H1 (cell line): ENCODE results near the gene LSM10. TPM values are rescaled to one million over a fixed set of nuclear protein-coding genes. Genes with fewer than 3 reads are reported as not detected.

Source experiments
- CTCF ChIA-PET: fragments of 300-600 bp; sonication (Branson Sonifier 250); formaldehyde crosslinking; loops from one replicate; lab custom pipeline; 2021; ENCODE audit not compliant: partially characterized antibody; lab: Charles Lee
- POLR2A ChIA-PET: fragments of 300-600 bp; sonication (Branson Sonifier 250); formaldehyde crosslinking; loops from one replicate; lab custom pipeline; 2021; ENCODE audit warnings: inconsistent platforms; ENCODE audit not compliant: partially characterized antibody; lab: Charles Lee
- DNase-seq, 2 experiments: peaks; one replicate each; pipeline versions ENCODE4 v3.0.0 to v3.0.0-alpha.2; 2010 to 2022; ENCODE audit warnings: low spot score in 2 of 2, low read depth in 1 of 2, mixed read lengths in 1 of 2
- FAIRE-seq: peaks from 2 replicates; lab custom pipeline; 2011; peaks lifted over from hg19 to GRCh38; lab: Jason Lieb, UNC
- H2AFZ ChIP-seq: 2 replicates; pipeline ENCODE4 v1.8.1; 2012; ENCODE audit warnings: low read length, inconsistent platforms
- H2AK5ac ChIP-seq: 2 replicates; pipeline ENCODE4 v1.6.1; 2013; ENCODE audit warnings: low read depth, low read length
- H2BK120ac ChIP-seq: replicated peaks from 2 replicates; pipeline ENCODE3; 2013; ENCODE audit warnings: low read depth, low read length, inconsistent platforms
- H2BK12ac ChIP-seq: 2 replicates; pipeline ENCODE4 v1.6.1; 2013; ENCODE audit warnings: low read depth, low read length
- H2BK15ac ChIP-seq: 2 replicates; pipeline ENCODE4 v1.6.1; 2013; ENCODE audit warnings: low read length
- H2BK20ac ChIP-seq: 2 replicates; pipeline ENCODE4 v1.6.1; 2013; ENCODE audit warnings: low read length
- H2BK5ac ChIP-seq: 2 replicates; pipeline ENCODE4 v1.6.1; 2013; ENCODE audit warnings: low read depth, low read length
- H3K14ac ChIP-seq: 2 replicates; pipeline ENCODE4 v1.6.1; 2013; ENCODE audit warnings: inconsistent platforms; ENCODE audit not compliant: insufficient read length
- H3K18ac ChIP-seq: 2 replicates; pipeline ENCODE4 v1.6.1; 2013; ENCODE audit warnings: low read length; ENCODE audit errors: extremely low read depth
- H3K23ac ChIP-seq: 2 replicates; pipeline ENCODE4 v1.6.1; 2013; ENCODE audit warnings: inconsistent platforms; ENCODE audit not compliant: insufficient read length
- H3K23me2 ChIP-seq: 2 replicates; pipeline ENCODE4 v1.6.1; 2013; ENCODE audit warnings: low read depth, low read length
- H3K27ac ChIP-seq: 2 replicates; pipeline ENCODE4 v1.6.1; 2011; ENCODE audit warnings: low read depth, low read length, inconsistent platforms
- H3K27me3 ChIP-seq, 4 experiments: replicated peaks in 1 of 4; 1 replicate in 1 of 4; 2 replicates in 3 of 4; pipeline versions ENCODE4 v1.6.1 to v1.8.1; 2011 to 2013; ENCODE audit warnings: low read length in 3 of 4, mild to moderate bottlenecking in 3 of 4, inconsistent platforms in 2 of 4, mixed read lengths in 2 of 4, moderate library complexity in 1 of 4; ENCODE audit not compliant: control insufficient read depth in 3 of 4, insufficient read depth in 3 of 4; ENCODE audit errors: extremely low read depth in 1 of 4
- H3K36me3 ChIP-seq, 4 experiments: 2 replicates each; pipeline versions ENCODE4 v1.6.1 to v1.8.1; 2011 to 2013; ENCODE audit warnings: mild to moderate bottlenecking in 4 of 4, low read length in 3 of 4, moderate library complexity in 2 of 4, control low read depth in 1 of 4, inconsistent platforms in 1 of 4; ENCODE audit not compliant: insufficient read depth in 4 of 4, control insufficient read depth in 2 of 4
- H3K4ac ChIP-seq: replicated peaks from 2 replicates; pipeline ENCODE3; 2013; ENCODE audit warnings: low read length, low read depth, mixed read lengths, inconsistent platforms; ENCODE audit not compliant: insufficient read length
- H3K4me1 ChIP-seq, 4 experiments: replicated peaks in 1 of 4; 1 replicate in 1 of 4; 2 replicates in 3 of 4; pipeline versions ENCODE4 v1.6.1 to v1.8.1; 2011 to 2013; ENCODE audit warnings: low read length in 3 of 4, inconsistent platforms in 2 of 4, mixed read lengths in 1 of 4; ENCODE audit not compliant: insufficient read depth in 4 of 4, control insufficient read depth in 3 of 4
- H3K4me2 ChIP-seq, 2 experiments: 2 replicates each; pipeline versions ENCODE4 v1.6.1 to v1.8.1; 2011 to 2013; ENCODE audit warnings: low read depth in 2 of 2, low read length in 2 of 2, control low read depth in 1 of 2, inconsistent platforms in 1 of 2, mild to moderate bottlenecking in 1 of 2; ENCODE audit not compliant: insufficient read depth in 1 of 2
- H3K4me3 ChIP-seq, 4 experiments: fragments of 200-600, 300-600 bp in 1 of 4; sonication (generic), shearing (Covaris generic), sonication (Bioruptor Twin) in 1 of 4; 2 replicates each; pipeline versions ENCODE4 v1.5.1 to v1.8.1; 2011 to 2016; ENCODE audit warnings: low read length in 4 of 4, low read depth in 3 of 4, control low read depth in 2 of 4, inconsistent platforms in 2 of 4, mild to moderate bottlenecking in 2 of 4, mixed read lengths in 1 of 4, moderate library complexity in 1 of 4; ENCODE audit not compliant: insufficient read depth in 2 of 4; ENCODE audit errors: extremely low read depth in 1 of 4
- H3K56ac ChIP-seq: replicated peaks from 2 replicates; pipeline ENCODE3; 2013; ENCODE audit warnings: low read depth, mild to moderate bottlenecking, mixed read lengths, low read length, inconsistent platforms; ENCODE audit not compliant: insufficient read length
- H3K79me1 ChIP-seq: 2 replicates; pipeline ENCODE4 v1.6.1; 2013; ENCODE audit warnings: low read depth, low read length, control low read depth
- H3K79me2 ChIP-seq, 2 experiments: 2 replicates each; pipeline versions ENCODE4 v1.6.1 to v1.8.1; 2012 to 2013; ENCODE audit warnings: low read length in 2 of 2, mild to moderate bottlenecking in 2 of 2, inconsistent platforms in 1 of 2; ENCODE audit not compliant: insufficient read depth in 2 of 2, control insufficient read depth in 1 of 2
- H3K9ac ChIP-seq, 4 experiments: replicated peaks in 1 of 4; 1 replicate in 1 of 4; 2 replicates in 3 of 4; pipeline versions ENCODE4 v1.6.1 to v1.8.1; 2011 to 2013; ENCODE audit warnings: low read depth in 3 of 4, low read length in 3 of 4, control low read depth in 2 of 4, mild to moderate bottlenecking in 2 of 4, moderate library complexity in 2 of 4, inconsistent platforms in 1 of 4; ENCODE audit errors: extremely low read depth in 1 of 4
- H3K9me3 ChIP-seq, 2 experiments: 2 replicates each; pipeline versions ENCODE4 v1.6.1 to v1.8.1; 2012 to 2013; ENCODE audit warnings: mild to moderate bottlenecking in 2 of 2, moderate library complexity in 2 of 2, control low read depth in 1 of 2, inconsistent platforms in 1 of 2, low read depth in 1 of 2, low read length in 1 of 2, mixed read lengths in 1 of 2; ENCODE audit not compliant: insufficient read depth in 2 of 2
- H4K20me1 ChIP-seq, 2 experiments: replicated peaks in 1 of 2; 2 replicates each; pipeline versions ENCODE3 to v1.8.1; 2011 to 2013; ENCODE audit warnings: inconsistent platforms in 2 of 2, low read length in 2 of 2, mild to moderate bottlenecking in 1 of 2; ENCODE audit not compliant: insufficient read depth in 2 of 2, control insufficient read depth in 1 of 2
- H4K5ac ChIP-seq: 2 replicates; pipeline ENCODE4 v1.6.1; 2013; ENCODE audit warnings: low read length, low read depth, mixed read lengths, inconsistent platforms; ENCODE audit not compliant: insufficient read length
- H4K8ac ChIP-seq: 2 replicates; pipeline ENCODE4 v1.8.0; 2013; ENCODE audit warnings: mild to moderate bottlenecking, moderate library complexity, low read length, inconsistent platforms; ENCODE audit not compliant: insufficient read depth; ENCODE audit errors: extremely low read depth
- H4K91ac ChIP-seq: replicated peaks from 2 replicates; pipeline ENCODE3; 2013; ENCODE audit warnings: low read length, mixed read lengths, inconsistent platforms; ENCODE audit not compliant: insufficient read length
- BACH1 ChIP-seq: IDR thresholded peaks from 2 replicates; pipeline ENCODE4 v1.6.1; 2012; ENCODE audit warnings: low read length, improper control_type of control experiment
- CREB1 ChIP-seq: IDR thresholded peaks from 2 replicates; pipeline ENCODE4 v1.6.1; 2012; ENCODE audit warnings: inconsistent platforms
- CTBP2 ChIP-seq: IDR thresholded peaks from 2 replicates; pipeline ENCODE4 v1.7.0; 2011; ENCODE audit warnings: borderline replicate concordance, mild to moderate bottlenecking, moderate library complexity, mixed read lengths, low read length; ENCODE audit not compliant: insufficient read depth, insufficient read length
- EZH2 ChIP-seq: fragments of 200-600 bp; sonication (generic); IDR thresholded peaks from 2 replicates; pipeline ENCODE4 v1.7.1; 2012; ENCODE audit warnings: low read depth, mild to moderate bottlenecking, moderate library complexity, low read length, inconsistent platforms; ENCODE audit not compliant: severe bottlenecking
- HDAC2 ChIP-seq, 2 experiments: fragments of 300-600 bp in 1 of 2; sonication (generic) in 1 of 2; IDR thresholded peaks; 2 replicates each; pipeline ENCODE4 v1.6.1; 2011 to 2012; ENCODE audit warnings: low read depth in 2 of 2, low read length in 2 of 2, mild to moderate bottlenecking in 2 of 2, moderate library complexity in 2 of 2, borderline replicate concordance in 1 of 2, inconsistent platforms in 1 of 2
- JUN ChIP-seq: IDR thresholded peaks from 2 replicates; pipeline ENCODE4 v1.6.1; 2011; ENCODE audit warnings: low read depth, mild to moderate bottlenecking, improper control_type of control experiment, low read length
- KDM5A ChIP-seq: fragments of 200-600 bp; IDR thresholded peaks from 2 replicates; pipeline ENCODE4 v1.7.1; 2012; ENCODE audit warnings: mild to moderate bottlenecking, low read length, inconsistent platforms, mixed read lengths
- MAFK ChIP-seq: IDR thresholded peaks from 2 replicates; pipeline ENCODE4 v1.6.1; 2012; ENCODE audit warnings: low read depth, mild to moderate bottlenecking, improper control_type of control experiment, low read length
- NANOG ChIP-seq: IDR thresholded peaks from 2 replicates; pipeline ENCODE4 v1.6.1; 2011; ENCODE audit warnings: low read length, low read depth, mild to moderate bottlenecking, inconsistent platforms; ENCODE audit not compliant: insufficient read depth, poor library complexity, severe bottlenecking
- NRF1 ChIP-seq: IDR thresholded peaks from 2 replicates; pipeline ENCODE4 v1.6.1; 2011; ENCODE audit warnings: mild to moderate bottlenecking, low read depth, low read length, improper control_type of control experiment
- SIN3A ChIP-seq, 2 experiments: IDR thresholded peaks in 1 of 2; conservative IDR thresholded peaks in 1 of 2; 2 replicates each; pipeline ENCODE4 v1.6.1; 2011 to 2012; ENCODE audit warnings: low read length in 2 of 2, improper control_type of control experiment in 1 of 2, low read depth in 1 of 2, mild to moderate bottlenecking in 1 of 2
- SIRT6 ChIP-seq: IDR thresholded peaks from one replicate; pipeline ENCODE4 v1.7.1; 2012; ENCODE audit warnings: low read length, inconsistent platforms
- TBP ChIP-seq: IDR thresholded peaks from 2 replicates; pipeline ENCODE4 v1.6.1; 2011; ENCODE audit warnings: low read depth, low read length, improper control_type of control experiment
- TEAD4 ChIP-seq: IDR thresholded peaks from 2 replicates; pipeline ENCODE4 v1.6.1; 2012; ENCODE audit warnings: low read depth, low read length, inconsistent platforms, mixed read lengths
- WGBS, 2 experiments: shearing (Covaris generic) in 1 of 2; methylation state at CpG; one replicate each; pipeline versions ENCODE4 v1.1.6 to v1.1.7; 2013 to 2015; ENCODE audit warnings: low lambda C conversion rate in 2 of 2, mixed read lengths in 2 of 2, inconsistent platforms in 1 of 2, low coverage in 1 of 2, missing lambda C conversion rate in 1 of 2; ENCODE audit not compliant: insufficient replicate concordance in 2 of 2, insufficient coverage in 1 of 2, insufficient read length in 1 of 2; ENCODE audit errors: extremely low coverage in 1 of 2, missing lambda C conversion rate in 1 of 2; 5-methylcytosine and 5-hydroxymethylcytosine counted together
- polyA plus RNA-seq, 7 experiments: library from polyadenylated mRNA; depleted of rRNA in 3 of 7; stranded (reverse) in 5 of 7; unstranded in 2 of 7; fragments of >200 nt in 5 of 7; fragments of 200-250 nt in 2 of 7; gene quantifications; 1 replicate in 5 of 7; 2 replicates in 1 of 7; 4 replicates in 1 of 7; pipeline versions ENCODE4 v1.2.1 to v1.2.3, GENCODE V29; 2011 to 2013; ENCODE audit warnings: missing spikeins in 2 of 7, mixed read lengths in 2 of 7
- total RNA-seq: library from RNA; stranded (reverse); fragmentation: NEBNext Ultra II Directional; extraction: Animal tissue kit (Norgen Biotek cat#: 25700); gene quantifications from 2 replicates; pipeline ENCODE4 v1.2.1, GENCODE V29; 2021

Gene LSM10
- total and polyA plus RNA-seq, 2 of the 8 experiments (the other 6 are each of a cell fraction or from before 2014, with no cell fraction given), result 59.5 to 140 TPM

- H3K79me2 ChIP-seq, result no peaks in the 10 kb centered on the region
- no peak overlapping the region for H2BK5ac ChIP-seq
- H3K9me3 ChIP-seq, result no peaks in the 10 kb centered on the region
- H2AFZ ChIP-seq, result no peak overlapping the region
- H3K23ac ChIP-seq, result no peak overlapping the region
- POLR2A ChIA-PET, result interaction anchor here (1.9 kb wide), 1 partner anchor 109 kb away, joined by 4 read pairs; no protein-coding TSS in a partner anchor
- H2BK20ac ChIP-seq, result no peak overlapping the region
- H3K4me3 ChIP-seq, result no peak overlapping the region
- H3K23me2 ChIP-seq, result no peaks in the 10 kb centered on the region; the same call in 1 of the 2 replicates
- no peaks in the 10 kb centered on the region; a peak in 1 of 8 replicates for H3K36me3 ChIP-seq
- H4K8ac ChIP-seq, result no peak overlapping the region
- FAIRE-seq, result no peak
- 79% methylated on average over 1 of the region's 1 CpG; no CpG with 5 or more reads in 1 of the 2 experiments for WGBS, 2 experiments
- H3K79me1 ChIP-seq, result no peaks in the 10 kb centered on the region
- H2BK120ac ChIP-seq, result no peak overlapping the region
- no peak overlapping the region for H3K18ac ChIP-seq
- H3K14ac ChIP-seq, result no peak overlapping the region
- no peak overlapping the region for H3K27ac ChIP-seq
- no peak overlapping the region for H4K91ac ChIP-seq
- H2AK5ac ChIP-seq, result no peak overlapping the region
- DNase-seq, result no peak
- CTCF ChIA-PET, result interaction anchor here (1.3 to 2.3 kb wide), 3 partner anchors 13 to 64 kb away, joined by 3 to 9 read pairs (median 7); partner anchors contain the start of gene OSCP1
- H3K9ac ChIP-seq, result no peak overlapping the region
- H3K4me2 ChIP-seq, result no peak overlapping the region
- H2BK12ac ChIP-seq, result no peak overlapping the region
- H3K56ac ChIP-seq, result no peak overlapping the region
- no peak overlapping the region for H2BK15ac ChIP-seq
- no peaks in the 10 kb centered on the region for H3K4me1 ChIP-seq
- no peaks in the 10 kb centered on the region for H3K27me3 ChIP-seq
- H3K4ac ChIP-seq, result no peak overlapping the region
- no peak overlapping the region for H4K5ac ChIP-seq
- no peaks in the 10 kb centered on the region for H4K20me1 ChIP-seq
- TF ChIP-seq MAFK (no peak), CREB1 (no peak), SIN3A (conservative IDR thresholded peaks at IDR 0.05 in 1 of 2, IDR thresholded peaks at IDR 0.05 in 1 of 2; ENCODE audit: low read depth in 1 of 2, low read length in 2 of 2) (no peak), BACH1 (no peak), NANOG (no peak), KDM5A (no peak), JUN (no peak), EZH2 (no peak), SIRT6 (no peak), HDAC2 (IDR thresholded peaks at IDR 0.05; ENCODE audit: borderline replicate concordance in 1 of 2, low read depth in 2 of 2, low read length in 2 of 2) (no peak), TEAD4 (no peak), CTBP2 (no peak), TBP (no peak), NRF1 (no peak)
Observed at GRCh38 chr1:36433102-36433501, 35.4 kb upstream of the LSM10 start.
